Ectodermal cell (in vitro differentiated cells): ENCODE measurements around the gene SLAIN1. TPM values are rescaled to one million over a fixed set of nuclear protein-coding genes. Genes with fewer than 3 reads are reported as not detected.
"Not testable (repeated sequence)": the region's sequence is repeated elsewhere in the genome, so short reads cannot be mapped to it uniquely, and the experiment has no call there.

Source experiments
- H3K27ac ChIP-seq: 2 replicates; pipeline ENCODE4 v1.7.0; 2013; ENCODE audit warnings: mild to moderate bottlenecking, low read depth, low read length; ENCODE audit not compliant: insufficient read depth, poor library complexity, severe bottlenecking
- H3K27me3 ChIP-seq: 2 replicates; pipeline ENCODE4 v1.7.0; 2013; ENCODE audit warnings: mild to moderate bottlenecking, low read length; ENCODE audit not compliant: insufficient read depth, control insufficient read depth, poor library complexity, severe bottlenecking
- H3K36me3 ChIP-seq: one replicate; pipeline ENCODE4 v1.7.0; 2013; ENCODE audit warnings: low read length; ENCODE audit not compliant: control insufficient read depth, insufficient read depth
- H3K4me1 ChIP-seq: one replicate; pipeline ENCODE4 v1.7.0; 2013; ENCODE audit warnings: low read length; ENCODE audit not compliant: control insufficient read depth, insufficient read depth
- H3K4me3 ChIP-seq: 2 replicates; pipeline ENCODE4 v1.7.0; 2013; ENCODE audit warnings: low read depth, low read length, control low read depth; ENCODE audit not compliant: insufficient read depth
- H3K9me3 ChIP-seq: 2 replicates; pipeline ENCODE4 v1.7.0; 2013; ENCODE audit warnings: mild to moderate bottlenecking, low read length, moderate library complexity; ENCODE audit not compliant: control insufficient read depth
- WGBS, 2 experiments: methylation state at CpG; one replicate each; pipeline ENCODE4 v1.1.7; 2013; ENCODE audit warnings: missing lambda C conversion rate in 2 of 2; 5-methylcytosine and 5-hydroxymethylcytosine counted together
- polyA plus RNA-seq, 4 experiments: library from polyadenylated mRNA; stranded (reverse); fragments of 50-300 nt; gene quantifications; one replicate each; pipeline ENCODE4 v1.2.3, GENCODE V29; 2013

Gene SLAIN1
- polyA plus RNA-seq (2013, experiment 1 of 4), result 49.2 TPM
- polyA plus RNA-seq (2013, experiment 2 of 4), result 44.8 TPM
- polyA plus RNA-seq (2013, experiment 3 of 4), result 35.8 TPM
- 41.5 TPM for polyA plus RNA-seq (2013, experiment 4 of 4)

- Histone ChIP-seq H3K9me3 (no peaks in the 10 kb centered on the region), H3K4me3 (peak within 1 kb of the TSS; percentile 72), H3K27ac (peak within 1 kb of the TSS; percentile 72), H3K36me3 (no peaks in the 10 kb centered on the region), H3K27me3 (peaks cover 15% of the 10 kb centered on the region), H3K4me1 (no peaks in the 10 kb centered on the region)
- 1% methylated on average over 79 to 86 of the region's 86 CpGs for WGBS, 2 experiments
Measured at GRCh38 chr13:77697217-77698103, at the start of gene SLAIN1. TSS of gene SLAIN1 (plus strand) at chr13:77697687. CDS start at chr13:77697914, 227 bp downstream.

DNA sequence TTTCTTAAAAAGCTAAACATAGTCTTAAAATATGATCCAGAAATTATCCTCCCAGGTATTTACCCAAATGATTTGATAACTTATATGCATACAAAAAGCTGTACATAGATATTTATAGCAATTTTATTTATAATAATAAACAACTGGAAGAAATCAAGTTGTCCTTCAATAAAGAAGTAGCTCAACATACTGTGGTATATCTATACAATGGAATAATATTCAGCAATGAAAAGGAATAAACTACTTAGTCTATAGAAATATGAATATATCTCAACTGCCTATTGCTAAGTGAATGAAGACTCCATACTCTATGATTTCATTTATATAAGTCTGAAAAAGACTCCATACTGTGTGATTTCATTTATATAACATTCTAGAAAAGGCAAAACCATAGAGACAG, 47.1 kb upstream of the SLAIN1 start:
- Histone ChIP-seq H3K4me1 (no peaks in the 10 kb centered on the region), H3K27me3 (no peaks in the 10 kb centered on the region), H3K4me3 (no peak overlapping the region), H3K9me3 (no peaks in the 10 kb centered on the region), H3K27ac (no peak overlapping the region), H3K36me3 (no peaks in the 10 kb centered on the region)

GRCh38 chr13:77653301-77653700, 44.2 kb upstream of the SLAIN1 start:
- Histone ChIP-seq H3K9me3 (no peaks in the 10 kb centered on the region), H3K4me1 (no peaks in the 10 kb centered on the region), H3K27ac (no peak overlapping the region), H3K27me3 (no peaks in the 10 kb centered on the region), H3K36me3 (no peaks in the 10 kb centered on the region), H3K4me3 (no peak overlapping the region)
- 87 to 94% methylated on average over 2 of the region's 2 CpGs for WGBS, 2 experiments

DNA sequence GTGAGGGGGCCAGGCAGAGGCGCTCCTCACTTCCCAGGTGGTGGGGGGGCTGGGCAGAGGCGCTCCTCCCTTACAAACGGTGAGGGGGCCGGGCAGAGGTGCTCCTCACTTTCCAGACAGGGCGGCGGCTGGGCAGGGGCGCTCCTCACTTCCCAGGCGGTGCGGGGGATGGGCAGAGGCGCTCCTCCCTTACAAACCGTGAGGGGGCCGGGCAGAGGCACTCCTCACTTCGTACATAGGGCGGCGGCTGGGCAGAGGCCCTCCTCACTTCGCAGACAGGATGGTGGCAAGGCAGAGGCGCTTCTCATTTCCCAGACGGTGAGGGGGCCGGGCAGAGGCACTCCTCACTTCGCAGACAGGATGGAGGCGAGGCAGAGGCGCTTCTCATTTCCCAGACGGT, 37.5 kb upstream of the SLAIN1 start:
- not testable (repeated sequence) for H3K27me3 ChIP-seq, H3K27ac ChIP-seq

GRCh38 chr13:77660841-77661250, 36.6 kb upstream of the SLAIN1 start:
- Histone ChIP-seq H3K4me1 (no peaks in the 10 kb centered on the region), H3K9me3 (no peaks in the 10 kb centered on the region), H3K36me3 (no peaks in the 10 kb centered on the region), H3K4me3 (no peak overlapping the region), H3K27ac (no peak overlapping the region), H3K27me3 (no peaks in the 10 kb centered on the region)
- WGBS, 2 experiments, result 93% methylated on average over 15 of the region's 15 CpGs

More for the DNA sequence above, 37.5 kb upstream of the SLAIN1 start:
- H3K9me3 ChIP-seq, H3K4me3 ChIP-seq, H3K36me3 ChIP-seq, H3K4me1 ChIP-seq: not testable (repeated sequence)
- 89 to 91% methylated on average over 23 of the region's 23 CpGs for WGBS, 2 experiments

DNA sequence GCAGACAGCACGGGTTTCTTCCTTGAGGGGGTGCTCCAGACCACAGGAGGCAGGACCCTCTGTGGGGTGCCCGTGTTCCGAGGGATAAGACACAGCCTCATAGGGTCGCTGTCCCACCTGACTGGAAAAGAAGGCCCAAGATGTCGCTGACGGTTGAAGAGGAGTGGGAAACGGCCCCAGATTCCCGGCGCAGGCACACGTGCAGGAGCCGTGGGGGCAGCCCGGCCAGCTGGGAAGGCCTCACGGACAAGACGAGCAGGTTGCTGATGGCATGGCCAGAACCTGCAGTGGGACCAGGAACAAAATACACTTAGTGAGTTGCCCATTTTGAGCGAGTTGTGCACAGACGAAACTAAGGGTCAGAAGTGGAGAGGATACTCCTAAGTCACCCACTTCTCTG, 35.2 kb upstream of the SLAIN1 start:
- H3K36me3 ChIP-seq, H3K27ac ChIP-seq, H3K9me3 ChIP-seq, H3K4me3 ChIP-seq, H3K4me1 ChIP-seq, H3K27me3 ChIP-seq: not testable (repeated sequence)
- whole genome bisulfite sequencing, 2 experiments, result 94 to 97% methylated on average over 14 of the region's 16 CpGs

- H3K4me3 ChIP-seq, H3K27ac ChIP-seq, H3K4me1 ChIP-seq, H3K27me3 ChIP-seq, H3K9me3 ChIP-seq, H3K36me3 ChIP-seq: not testable (repeated sequence)
- WGBS, 2 experiments, result 96 to 99% methylated on average over 7 to 13 of the region's 15 CpGs
Measured at GRCh38 chr13:77662831-77663230, 34.7 kb upstream of the SLAIN1 start.

DNA sequence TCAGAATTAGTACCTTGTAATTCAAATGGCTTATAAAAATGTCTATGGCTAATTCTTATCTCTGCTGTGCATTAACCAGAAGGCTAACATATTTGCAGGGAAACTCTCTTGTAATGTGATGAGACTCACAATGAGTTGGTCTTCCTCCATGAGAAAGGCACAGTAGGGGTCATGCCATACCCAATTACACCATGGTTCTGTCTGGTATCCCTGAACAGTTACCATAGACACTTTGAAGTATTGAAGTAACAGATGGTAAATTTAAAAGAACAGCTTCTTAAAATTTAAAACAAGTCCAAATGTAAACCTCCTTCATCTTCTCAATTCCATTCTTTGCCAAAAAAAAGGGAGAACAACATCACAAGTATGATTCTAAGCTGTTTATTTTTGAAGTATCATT, 22.6 kb upstream of the SLAIN1 start:
- H3K27me3 ChIP-seq, result no peaks in the 10 kb centered on the region
- peak overlapping the region; percentile 59 for H3K27ac ChIP-seq

DNA sequence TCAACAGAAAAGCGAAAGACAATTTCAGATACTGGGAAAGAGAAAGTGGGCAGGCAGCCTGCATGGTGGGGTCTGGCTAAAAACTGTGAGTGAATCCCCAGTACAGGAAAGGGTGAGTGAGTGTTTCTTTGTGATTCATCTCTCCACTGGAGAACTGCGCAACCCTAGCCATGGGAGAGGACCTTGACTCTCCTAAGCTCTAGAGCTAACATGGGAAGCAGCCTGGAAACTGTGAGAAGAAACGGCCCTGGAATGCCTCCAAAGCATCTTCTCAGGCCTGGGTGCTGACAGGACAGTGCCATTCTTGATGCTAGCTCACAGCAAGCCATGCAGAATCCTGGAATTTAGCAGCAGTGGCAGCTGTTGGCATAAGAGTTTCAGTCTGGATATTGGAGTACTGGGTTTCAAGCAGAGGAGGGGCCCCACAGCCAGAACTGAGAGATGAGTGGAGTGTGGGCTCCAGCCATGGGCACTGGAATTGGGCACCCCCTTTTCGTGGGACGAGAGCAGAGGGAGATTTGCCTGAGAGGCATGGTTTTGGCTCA, 18.7 kb upstream of the SLAIN1 start:
- WGBS, 2 experiments, result 90 to 96% methylated on average over 5 of the region's 5 CpGs
- no peaks in the 10 kb centered on the region for H3K27me3 ChIP-seq
- no peaks in the 10 kb centered on the region for H3K9me3 ChIP-seq

More for the DNA sequence above, 22.6 kb upstream of the SLAIN1 start:
- Histone ChIP-seq H3K4me1 (peaks cover 8% of the 10 kb centered on the region), H3K36me3 (no peaks in the 10 kb centered on the region), H3K9me3 (no peaks in the 10 kb centered on the region), H3K4me3 (no peak overlapping the region)

DNA sequence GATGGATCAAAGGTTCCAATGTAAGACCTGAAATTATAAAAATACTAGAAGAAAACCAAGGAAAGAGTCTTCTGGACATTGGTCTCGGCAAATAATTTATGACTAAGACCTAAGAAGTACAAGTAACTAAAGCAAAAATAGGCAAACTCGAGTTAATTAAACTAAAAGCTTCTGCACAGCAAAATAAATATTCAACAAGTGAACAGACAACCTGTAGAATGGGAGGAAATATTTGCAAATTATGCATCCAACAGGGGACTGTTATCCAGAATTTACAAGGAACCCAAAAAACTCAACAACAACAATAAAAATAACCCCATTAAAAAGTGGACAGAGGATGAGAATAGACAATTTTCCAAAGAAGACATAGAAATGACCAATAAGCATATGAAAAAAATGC, 9.7 kb upstream of the SLAIN1 start:
- 84 to 100% methylated on average over 2 of the region's 2 CpGs for WGBS, 2 experiments
- Histone ChIP-seq H3K9me3 (no peaks in the 10 kb centered on the region), H3K4me1 (no peaks in the 10 kb centered on the region), H3K27ac (no peak overlapping the region), H3K27me3 (no peaks in the 10 kb centered on the region), H3K4me3 (no peak overlapping the region), H3K36me3 (no peaks in the 10 kb centered on the region)

More for the DNA sequence above, 18.7 kb upstream of the SLAIN1 start:
- Histone ChIP-seq H3K27ac (no peak overlapping the region), H3K4me3 (no peak overlapping the region), H3K36me3 (no peaks in the 10 kb centered on the region), H3K4me1 (peaks cover 8% of the 10 kb centered on the region)
